GM21381 (cell line): Measurements from ENCODE around the gene GPBAR1.
"Not testable (repeated sequence)": the region's sequence is repeated elsewhere in the genome, so short reads cannot be mapped to it uniquely, and the experiment has no call there.

Source experiments
- ATAC-seq: cut with Tn5 transposase; IDR thresholded peaks from one replicate; pipeline ENCODE4 v1.9.1; 2021; ENCODE audit warnings: mild to moderate bottlenecking, moderate library complexity; ENCODE audit not compliant: unreplicated experiment

The GPBAR1 gene

GRCh38 chr2:218266316-218266979, 5.6 kb downstream of the GPBAR1 start:
- no peak for ATAC-seq

GRCh38 chr2:218267259-218267658, 6.4 kb downstream of the GPBAR1 start:
- no peak for ATAC-seq

- ATAC-seq, result peak; percentile 87
These were observed 9.3 kb downstream of the GPBAR1 start, which contains the start of the genes AAMP and PNKD for GRCh38 chr2:218269900-218270720. Gene AAMP (minus strand): TSS chr2:218270137. CDS start chr2:218270086, 51 bp downstream. Gene PNKD (plus strand): TSS chr2:218270519. CDS start chr2:218270536, 17 bp downstream.

GRCh38 chr2:218270721-218271486, 10.1 kb downstream of the GPBAR1 start:
- no peak for ATAC-seq

GRCh38 chr2:218271487-218271797, 10.6 kb downstream of the GPBAR1 start:
- ATAC-seq, result no peak

- no peak for ATAC-seq
These were observed 11.2 kb downstream of the GPBAR1 start for GRCh38 chr2:218271865-218272530.

- ATAC-seq, result no peak
These were observed 11.9 kb downstream of the GPBAR1 start for GRCh38 chr2:218272531-218273212.

GRCh38 chr2:218273214-218273907, 12.5 kb downstream of the GPBAR1 start:
- not testable (repeated sequence) for ATAC-seq

GRCh38 chr2:218273908-218274249, 13.1 kb downstream of the GPBAR1 start:
- ATAC-seq, result no peak

GRCh38 chr2:218274586-218274985, 13.8 kb downstream of the GPBAR1 start:
- no peak for ATAC-seq

- no peak for ATAC-seq
These were observed 14.7 kb downstream of the GPBAR1 start for GRCh38 chr2:218275371-218276072.

- no peak for ATAC-seq
These were observed 16.4 kb downstream of the GPBAR1 start for GRCh38 chr2:218276986-218277755.

GRCh38 chr2:218277921-218278320, 17.1 kb downstream of the GPBAR1 start:
- ATAC-seq, result no peak

GRCh38 chr2:218278531-218279360, 17.9 kb downstream of the GPBAR1 start:
- ATAC-seq, result no peak

- no peak for ATAC-seq
These were observed 19.6 kb downstream of the GPBAR1 start for GRCh38 chr2:218280260-218280870.

GRCh38 chr2:218281449-218281848, 20.6 kb downstream of the GPBAR1 start:
- no peak for ATAC-seq
